Raji (cell line): ENCODE measurements around the gene FXYD4.

Experiments
- POLR2A ChIP-seq: IDR thresholded peaks from 2 replicates; pipeline ENCODE4 v1.6.1; 2011; ENCODE audit warnings: low read depth, low read length, control low read depth; ENCODE audit not compliant: insufficient read depth

The FXYD4 gene

DNA sequence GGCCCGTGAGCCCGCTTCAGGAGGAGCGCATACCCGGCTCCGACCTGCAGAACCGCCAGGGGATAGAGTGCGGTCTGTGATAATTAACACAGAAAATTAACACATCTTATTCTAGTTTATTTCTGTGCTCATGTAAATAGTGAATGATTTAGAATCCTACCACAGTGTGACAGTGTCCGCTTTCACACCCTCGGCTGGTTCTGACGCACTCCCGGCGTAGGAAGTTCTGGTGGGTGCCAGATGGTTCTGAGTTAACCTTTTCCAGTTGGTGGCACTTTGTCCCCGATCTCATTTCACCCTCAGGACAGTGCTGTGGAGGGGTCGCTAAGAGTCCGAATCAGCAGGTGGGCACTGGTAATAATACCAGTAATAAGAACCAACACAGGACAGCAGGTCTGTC lies 28.3 kb upstream of the FXYD4 start:
- TF ChIP-seq POLR2A: no peak

DNA sequence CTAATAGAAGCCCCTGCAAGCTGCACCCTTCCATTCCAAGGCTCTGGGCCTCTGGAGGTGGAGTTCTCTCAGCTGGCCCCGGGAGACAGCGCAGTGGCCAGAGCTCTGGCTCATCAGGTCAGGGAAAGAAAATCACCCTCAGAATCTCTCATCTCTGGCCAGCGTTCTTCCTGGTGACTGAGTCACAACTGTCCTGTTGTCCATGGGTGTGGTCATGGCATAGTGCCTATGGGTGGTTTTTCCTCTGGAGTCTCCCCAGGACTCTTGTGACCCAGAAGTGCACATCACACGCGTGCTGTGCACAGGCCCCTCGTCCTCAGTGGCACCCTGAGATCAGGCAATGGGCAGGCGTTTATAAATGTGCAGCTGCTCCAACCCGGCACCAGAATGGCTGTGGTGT lies 27.4 kb upstream of the FXYD4 start:
- no peak for TF ChIP-seq POLR2A

DNA sequence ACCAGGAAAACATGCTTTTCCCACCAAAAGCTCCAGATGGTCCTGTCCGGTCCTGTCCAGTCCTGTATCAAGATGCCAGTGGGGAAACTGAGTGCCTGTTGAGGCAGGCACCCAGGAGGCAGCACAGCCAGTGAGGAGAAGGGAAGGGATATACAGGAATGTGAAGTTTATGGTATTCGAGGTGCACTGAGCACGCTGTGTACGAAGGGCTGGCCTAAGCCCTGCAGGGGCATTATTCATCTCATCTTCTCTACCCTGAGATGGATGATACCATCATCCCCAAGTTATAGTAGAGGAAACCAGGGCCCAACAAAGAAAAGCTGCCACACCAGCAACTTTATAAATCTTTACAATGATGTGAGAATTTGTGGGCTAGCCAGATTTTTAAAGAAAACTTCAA lies 23.4 kb upstream of the FXYD4 start:
- no peak for TF ChIP-seq POLR2A

DNA sequence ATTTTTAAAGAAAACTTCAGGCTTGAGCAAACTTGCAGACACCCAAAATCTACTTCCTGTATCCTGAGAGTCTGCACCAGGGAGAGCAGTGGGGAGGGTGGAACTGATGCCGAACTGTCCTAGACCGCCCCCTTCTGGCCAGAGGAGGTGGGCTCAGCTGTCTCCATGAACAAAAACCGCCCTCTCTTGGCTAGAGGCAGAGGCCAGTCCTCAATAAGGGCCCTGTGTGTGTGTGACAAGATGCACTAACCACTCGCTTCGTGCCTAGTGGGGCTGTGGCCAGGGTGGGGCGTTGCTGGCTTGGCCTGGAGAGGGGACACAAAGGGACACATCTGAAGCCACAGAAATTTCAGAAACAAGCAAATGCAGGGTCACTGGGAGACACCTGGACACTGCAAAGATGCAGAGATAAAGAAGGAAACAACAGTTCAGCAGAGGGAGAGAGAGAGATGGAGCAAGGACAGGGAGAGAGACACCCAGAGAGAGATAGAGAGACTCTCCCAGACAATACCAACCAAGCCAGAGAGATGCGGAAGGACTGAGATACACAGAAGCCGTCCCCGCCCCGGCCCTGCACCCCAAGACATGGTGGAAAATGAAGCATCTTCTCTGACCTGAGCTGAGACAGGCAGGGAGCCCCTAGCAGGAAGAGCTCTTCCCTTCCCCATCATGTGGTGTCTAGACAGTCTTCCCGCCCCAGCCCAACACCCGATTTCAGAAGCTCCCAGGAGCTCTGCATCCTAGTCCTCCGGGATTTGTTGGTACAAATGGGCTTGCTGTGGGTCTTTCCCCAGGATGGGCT lies 22.7 kb upstream of the FXYD4 start:
- no peak for TF ChIP-seq POLR2A

DNA sequence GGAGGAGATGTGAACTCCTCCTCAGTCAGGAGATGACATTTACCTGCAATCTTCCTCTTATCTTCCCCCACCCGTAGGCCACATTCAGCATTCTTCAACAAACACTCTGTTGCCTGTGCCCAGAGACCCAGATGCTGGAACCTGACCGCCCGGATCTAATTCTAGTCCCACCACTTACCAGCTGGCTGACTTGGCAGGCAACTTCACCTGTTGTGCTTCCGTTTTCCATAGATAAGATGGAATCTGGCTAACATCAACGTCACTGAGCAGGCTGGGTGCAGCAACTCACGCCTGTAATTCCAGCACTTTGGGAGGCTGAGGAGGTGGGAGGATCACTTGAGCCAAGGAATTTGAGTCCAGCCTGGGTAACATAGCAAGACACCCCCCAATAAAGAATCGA lies 21.3 kb upstream of the FXYD4 start:
- TF ChIP-seq POLR2A: no peak

DNA sequence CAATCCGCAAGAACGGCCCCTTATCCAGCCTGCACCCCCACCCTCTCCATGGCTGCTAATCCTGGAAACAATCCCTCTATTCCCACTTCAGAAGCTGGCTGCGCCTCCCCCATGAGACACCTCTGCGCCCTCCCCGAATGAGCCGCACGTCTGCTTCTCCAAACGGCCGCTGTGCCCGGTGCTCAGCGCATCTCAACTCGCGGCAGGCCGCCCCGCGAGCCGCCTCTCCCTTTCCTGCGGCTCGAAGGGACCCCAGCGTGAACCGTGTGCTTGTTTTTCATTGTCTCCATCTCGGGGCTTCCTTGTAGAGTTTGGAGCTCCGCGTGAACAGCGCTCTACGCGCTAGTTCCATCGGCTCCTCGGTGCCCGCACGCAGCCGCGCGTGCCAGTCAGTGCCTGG lies 20.8 kb upstream of the FXYD4 start:
- TF ChIP-seq POLR2A: no peak

DNA sequence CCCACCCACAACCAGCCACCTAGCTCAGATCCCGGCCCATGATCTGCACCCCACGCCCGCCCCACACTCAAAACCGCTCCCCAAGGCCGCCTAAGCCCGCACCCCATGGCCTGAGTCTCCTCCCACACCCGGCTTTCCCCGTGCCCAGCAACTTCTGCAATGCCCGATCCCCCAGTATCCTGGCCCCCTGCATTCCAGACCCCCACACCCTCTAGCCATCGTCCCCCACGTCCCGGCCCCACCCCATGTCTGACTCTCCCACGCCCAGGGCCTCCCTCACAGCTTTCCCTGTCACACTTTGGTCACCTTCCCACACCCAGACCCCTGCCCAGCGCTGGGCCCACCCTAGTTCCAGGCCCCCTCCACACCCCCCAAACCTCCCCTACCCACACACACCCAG lies 20.1 kb upstream of the FXYD4 start:
- no peak for TF ChIP-seq POLR2A

DNA sequence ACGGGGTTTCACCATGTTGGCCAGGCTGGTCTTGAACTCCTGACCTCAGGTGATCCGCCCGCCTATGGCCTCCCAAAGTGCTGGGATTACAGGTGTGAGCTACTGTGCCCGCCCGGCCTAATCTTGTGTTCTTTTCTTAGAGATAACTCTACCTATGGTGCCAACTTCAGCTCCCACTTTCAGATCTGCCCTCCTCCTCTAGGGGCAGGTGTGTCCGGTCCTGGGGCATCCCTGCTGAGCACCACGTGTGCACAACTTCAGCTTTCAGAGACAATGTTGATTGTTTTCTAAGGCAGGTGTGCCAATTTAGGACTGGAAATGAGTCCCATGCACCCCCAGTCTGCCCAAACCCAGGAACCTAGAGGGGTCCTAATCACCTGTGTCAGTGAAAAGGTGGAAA lies 18.5 kb upstream of the FXYD4 start:
- TF ChIP-seq POLR2A: no peak

DNA sequence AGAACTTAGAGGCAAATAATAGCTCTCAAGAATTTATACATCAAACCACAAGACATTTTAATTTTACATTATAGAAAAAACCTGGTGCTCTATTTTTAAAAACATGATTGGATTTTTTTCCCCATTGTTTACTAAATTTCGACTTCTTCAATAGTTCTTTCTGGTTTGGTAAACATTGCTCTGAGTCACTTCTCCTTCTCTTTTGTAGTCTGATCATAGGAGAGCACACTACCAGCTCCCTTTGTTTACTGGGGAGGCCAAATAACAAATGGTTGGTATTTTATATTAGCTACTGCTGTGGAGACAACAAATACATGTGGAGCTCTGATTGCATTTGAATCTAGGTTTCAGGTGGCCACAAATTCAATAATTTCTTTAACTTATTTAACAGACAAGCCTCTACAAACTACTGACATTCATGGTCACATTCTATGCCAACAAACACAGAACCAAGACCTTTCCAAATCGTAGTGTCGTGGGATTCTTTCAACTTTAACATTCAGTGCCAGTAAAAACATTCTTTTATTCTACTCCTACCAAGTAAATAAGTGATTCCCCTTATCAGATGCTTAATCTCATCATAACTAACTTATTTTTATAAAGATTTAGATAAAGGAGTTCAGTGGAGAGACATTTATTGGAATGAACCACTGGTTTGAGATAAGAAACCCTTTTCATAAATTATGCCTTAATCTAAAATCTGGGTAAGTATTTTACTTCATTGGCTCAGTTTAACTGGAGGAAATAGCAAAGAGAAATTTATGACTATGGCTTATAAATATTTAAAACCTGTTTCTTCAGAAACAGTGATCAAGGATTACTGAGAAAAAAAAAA lies 17.7 kb upstream of the FXYD4 start:
- no peak for TF ChIP-seq POLR2A

DNA sequence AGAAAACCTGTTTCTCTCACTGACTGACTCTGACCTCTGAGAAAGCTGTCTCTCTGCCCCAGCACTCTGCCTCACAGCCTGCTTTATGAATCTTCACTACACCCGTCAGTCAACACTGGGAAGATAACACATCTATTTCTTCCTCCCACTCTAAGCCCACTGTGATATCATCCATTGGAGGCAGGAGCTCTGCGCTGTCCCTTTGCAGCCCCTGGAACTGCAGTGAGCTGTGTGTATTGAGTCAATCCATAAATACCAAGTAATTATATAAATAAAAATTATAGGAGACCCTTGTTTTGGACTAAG lies 17.2 kb upstream of the FXYD4 start:
- TF ChIP-seq POLR2A: no peak

DNA sequence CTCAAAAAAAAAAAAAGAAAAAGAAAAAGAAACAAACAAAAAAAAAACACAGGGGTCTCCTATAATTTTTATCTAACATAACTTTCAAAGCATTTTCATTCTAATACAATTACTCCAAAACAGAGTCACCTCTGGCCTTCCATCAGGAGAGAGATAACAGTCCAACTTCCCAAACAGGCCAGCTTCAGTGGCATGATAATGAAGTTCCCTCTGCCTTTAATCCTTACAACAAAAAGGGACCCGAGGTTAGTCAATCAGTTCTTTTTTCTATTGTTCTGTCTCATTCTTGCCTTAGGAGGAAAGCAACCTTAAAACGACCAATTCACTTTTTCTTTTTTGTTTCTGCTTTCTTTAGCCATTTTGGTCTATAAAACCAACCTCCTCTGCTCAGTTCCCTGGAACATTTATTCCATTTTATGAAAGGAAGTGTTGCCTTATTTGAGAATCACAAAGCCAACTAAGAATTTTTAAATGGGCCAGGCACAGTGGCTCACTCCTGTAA lies 16.5 kb upstream of the FXYD4 start:
- TF ChIP-seq POLR2A: no peak

DNA sequence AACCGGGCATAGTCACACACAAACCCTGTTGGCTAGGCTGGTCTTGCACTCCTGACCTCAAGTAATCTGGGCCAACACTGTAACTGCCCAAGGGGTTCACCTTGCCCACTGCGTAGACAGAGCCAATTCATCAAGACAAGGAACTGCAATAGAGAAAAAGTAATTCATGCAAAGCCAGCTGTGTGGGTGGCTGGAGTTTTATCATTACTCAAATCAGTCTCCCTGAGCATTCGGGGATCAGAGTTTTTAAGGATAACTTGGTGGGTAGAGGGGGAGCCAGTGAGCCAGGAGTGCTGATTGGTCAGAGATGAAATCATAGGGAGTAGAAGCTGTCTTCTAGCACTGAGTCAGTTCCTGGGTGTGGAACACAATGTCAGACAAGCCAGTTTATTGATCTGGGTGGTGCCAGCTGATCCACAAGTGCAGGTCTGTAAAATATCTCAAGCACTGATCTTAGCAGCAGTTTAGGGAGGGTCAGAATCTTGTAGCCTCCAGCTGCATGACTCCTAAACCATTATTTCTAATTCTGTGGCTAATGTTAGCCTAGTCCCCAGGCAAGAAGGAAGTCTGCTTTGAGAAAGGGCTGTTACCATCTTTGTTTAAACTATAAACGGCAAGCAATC lies 15.6 kb upstream of the FXYD4 start:
- TF ChIP-seq POLR2A: no peak

DNA sequence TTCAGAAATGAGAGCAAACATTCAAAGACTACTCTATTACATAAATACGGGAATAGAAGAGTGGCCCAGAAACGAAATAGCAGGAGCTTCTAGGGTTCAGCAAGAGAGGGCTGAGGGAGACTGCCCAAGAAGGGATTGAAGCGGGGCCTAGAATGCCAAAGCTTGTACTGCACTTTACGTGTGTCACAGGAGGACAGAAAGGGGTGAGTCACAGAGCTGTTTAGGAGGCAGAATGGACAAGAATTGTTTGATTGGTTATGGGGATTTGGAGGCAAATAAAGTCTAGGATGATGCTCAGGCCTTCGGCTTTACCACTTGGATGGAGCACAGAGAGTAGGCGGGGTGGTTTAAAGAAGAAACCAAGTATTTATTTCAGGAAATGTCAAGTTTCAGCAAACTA lies 11.3 kb upstream of the FXYD4 start:
- no peak for TF ChIP-seq POLR2A

DNA sequence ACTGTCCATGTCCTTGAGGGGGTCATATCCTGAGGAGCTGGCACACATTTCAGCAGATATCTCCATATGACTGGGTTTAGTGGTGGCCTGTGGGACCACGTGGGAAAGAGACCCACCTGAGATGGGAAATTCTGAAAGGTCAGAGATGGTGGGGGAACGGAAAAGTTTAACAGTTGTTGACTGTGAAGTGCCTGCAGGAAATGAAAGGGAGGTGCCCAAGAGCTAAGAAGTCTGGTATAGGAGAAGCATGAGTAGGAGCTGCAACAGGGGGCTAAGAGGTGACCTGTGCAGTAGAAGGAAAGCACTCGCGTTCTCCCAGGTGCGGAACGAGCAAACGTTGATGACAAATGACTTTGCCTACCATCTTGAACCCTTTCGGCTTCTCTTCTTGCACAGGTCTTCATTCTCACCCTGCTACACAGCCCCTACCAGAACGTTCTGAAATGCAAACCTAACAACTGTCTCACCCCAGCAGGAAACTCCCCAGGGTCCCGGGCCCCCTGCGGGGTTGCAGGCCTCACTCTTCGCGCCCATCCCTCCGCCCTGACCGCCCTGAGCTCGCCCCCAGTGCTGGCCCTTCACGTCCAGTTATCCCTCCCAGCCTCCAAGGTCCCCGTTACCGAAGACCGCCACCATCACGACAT lies 9.8 kb upstream of the FXYD4 start:
- TF ChIP-seq POLR2A: no peak

DNA sequence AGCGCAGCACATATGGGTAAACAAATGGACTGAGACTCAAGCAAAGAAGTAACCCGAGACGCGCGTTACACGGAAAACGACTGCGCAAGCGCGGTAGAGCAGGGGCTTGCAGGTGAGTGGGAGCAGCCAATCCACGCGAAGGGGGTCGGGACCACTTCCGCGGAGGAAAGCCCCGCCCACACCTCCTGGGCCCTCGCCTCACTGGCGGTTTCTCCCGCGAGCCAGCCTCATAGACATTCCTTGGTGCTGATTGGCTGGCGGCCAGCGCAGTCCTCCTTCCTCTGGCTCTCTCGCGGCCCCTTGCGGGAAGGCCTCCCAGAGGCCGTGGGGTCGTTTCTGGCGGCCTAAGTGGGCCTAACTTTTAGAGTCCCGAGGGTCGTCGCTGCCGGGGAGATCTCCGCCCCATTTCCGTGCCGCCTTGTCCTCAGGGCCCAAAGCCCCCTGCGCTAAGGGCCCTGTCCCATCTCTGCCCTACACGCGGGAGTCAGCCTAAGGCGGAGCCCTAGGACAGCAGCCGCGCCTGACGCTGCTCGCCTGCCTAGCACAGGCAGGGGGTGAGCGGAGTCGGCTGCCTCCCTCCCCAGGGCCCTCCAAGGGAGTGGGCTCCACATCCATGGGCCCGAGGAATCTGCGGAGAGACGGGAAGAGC lies 9.1 kb upstream of the FXYD4 start:
- no peak for TF ChIP-seq POLR2A
